HEK293 (cell line): Measurements from ENCODE around the gene B4GALNT3.

ENCODE experiments used
- BCL11A ChIP-seq: fragments of 450-650 bp; formaldehyde crosslinking; IDR thresholded peaks from 2 replicates; pipeline ENCODE4 v1.5.1; 2016; ENCODE audit warnings: low read depth, missing biosample characterization, missing genetic modification characterization
- BCL11B ChIP-seq: fragments of 450-650 bp; formaldehyde crosslinking; IDR thresholded peaks from 2 replicates; pipeline ENCODE4 v1.5.1; 2016; ENCODE audit warnings: low read depth, missing biosample characterization, missing genetic modification characterization
- FEZF1 ChIP-seq: fragments of 450-650 bp; formaldehyde crosslinking; IDR thresholded peaks from 2 replicates; pipeline ENCODE4 v1.5.1; 2016; ENCODE audit warnings: missing biosample characterization, missing genetic modification characterization
- HIC1 ChIP-seq: fragments of 450-650 bp; formaldehyde crosslinking; IDR thresholded peaks from 2 replicates; pipeline ENCODE4 v1.5.1; 2016; ENCODE audit warnings: missing biosample characterization, missing genetic modification characterization
- KLF1 ChIP-seq: fragments of 450-650 bp; formaldehyde crosslinking; IDR thresholded peaks from 2 replicates; pipeline ENCODE4 v1.5.1; 2016; ENCODE audit warnings: missing biosample characterization, missing genetic modification characterization
- KLF10 ChIP-seq: fragments of 450-650 bp; IDR thresholded peaks from 2 replicates; pipeline ENCODE4 v1.5.1; 2018; ENCODE audit warnings: missing biosample characterization, mild to moderate bottlenecking, missing genetic modification characterization
- KLF8 ChIP-seq: fragments of 450-650 bp; formaldehyde crosslinking; IDR thresholded peaks from 2 replicates; pipeline ENCODE4 v1.5.1; 2016; ENCODE audit warnings: missing biosample characterization, missing genetic modification characterization
- MYNN ChIP-seq: fragments of 450-650 bp; formaldehyde crosslinking; IDR thresholded peaks from 2 replicates; pipeline ENCODE4 v1.5.1; 2016; ENCODE audit warnings: missing biosample characterization, missing genetic modification characterization, borderline replicate concordance
- SP2 ChIP-seq: fragments of 450-650 bp; formaldehyde crosslinking; IDR thresholded peaks from 2 replicates; pipeline ENCODE4 v1.5.1; 2016; ENCODE audit warnings: missing biosample characterization, missing genetic modification characterization
- ZBTB7A ChIP-seq: fragments of 450-650 bp; formaldehyde crosslinking; IDR thresholded peaks from 2 replicates; pipeline ENCODE4 v1.5.1; 2016; ENCODE audit warnings: low read depth, missing biosample characterization, missing genetic modification characterization
- ZFP37 ChIP-seq: fragments of 450-650 bp; formaldehyde crosslinking; IDR thresholded peaks from 2 replicates; pipeline ENCODE4 v1.5.1; 2016; ENCODE audit warnings: missing biosample characterization, missing genetic modification characterization
- ZNF112 ChIP-seq: fragments of 450-650 bp; formaldehyde crosslinking; IDR thresholded peaks from 2 replicates; pipeline ENCODE4 v1.5.0; 2017; ENCODE audit warnings: missing biosample characterization, missing genetic modification characterization
- ZNF132 ChIP-seq: fragments of 450-650 bp; formaldehyde crosslinking; IDR thresholded peaks from 2 replicates; pipeline ENCODE4 v1.5.1; 2017; ENCODE audit warnings: missing biosample characterization, missing genetic modification characterization, borderline replicate concordance
- ZNF133 ChIP-seq: fragments of 450-650 bp; formaldehyde crosslinking; IDR thresholded peaks from 2 replicates; pipeline ENCODE4 v1.5.1; 2016; ENCODE audit warnings: missing biosample characterization, missing genetic modification characterization
- ZNF174 ChIP-seq: fragments of 450-650 bp; formaldehyde crosslinking; IDR thresholded peaks from 2 replicates; pipeline ENCODE4 v1.5.0; 2017; ENCODE audit warnings: missing biosample characterization, mild to moderate bottlenecking, missing genetic modification characterization
- ZNF221 ChIP-seq: fragments of 450-650 bp; formaldehyde crosslinking; IDR thresholded peaks from 2 replicates; pipeline ENCODE4 v1.5.1; 2017; ENCODE audit warnings: missing biosample characterization, missing genetic modification characterization, borderline replicate concordance
- ZNF266 ChIP-seq: fragments of 450-650 bp; formaldehyde crosslinking; IDR thresholded peaks from 2 replicates; pipeline ENCODE4 v1.5.1; 2016; ENCODE audit warnings: missing biosample characterization, missing genetic modification characterization, low read depth
- ZNF416 ChIP-seq: fragments of 450-650 bp; formaldehyde crosslinking; IDR thresholded peaks from 2 replicates; pipeline ENCODE4 v1.5.1; 2016; ENCODE audit warnings: missing biosample characterization, missing genetic modification characterization
- ZNF473 ChIP-seq: fragments of 450-650 bp; formaldehyde crosslinking; IDR thresholded peaks from 2 replicates; pipeline ENCODE4 v1.5.1; 2017; ENCODE audit warnings: missing biosample characterization, missing genetic modification characterization
- ZNF510 ChIP-seq: fragments of 450-650 bp; formaldehyde crosslinking; IDR thresholded peaks from 2 replicates; pipeline ENCODE4 v1.5.1; 2018; ENCODE audit warnings: mild to moderate bottlenecking, missing genetic modification characterization, missing biosample characterization; ENCODE audit not compliant: insufficient replicate concordance
- ZNF548 ChIP-seq: fragments of 450-650 bp; formaldehyde crosslinking; IDR thresholded peaks from 2 replicates; pipeline ENCODE4 v1.5.1; 2016; ENCODE audit warnings: missing biosample characterization, missing genetic modification characterization
- ZNF585B ChIP-seq: fragments of 450-650 bp; formaldehyde crosslinking; IDR thresholded peaks from 2 replicates; pipeline ENCODE4 v1.5.1; 2016; ENCODE audit warnings: missing biosample characterization, missing genetic modification characterization
- ZNF600 ChIP-seq: fragments of 450-650 bp; formaldehyde crosslinking; IDR thresholded peaks from 2 replicates; pipeline ENCODE4 v1.5.1; 2016; ENCODE audit warnings: missing biosample characterization, missing genetic modification characterization
- ZNF704 ChIP-seq: fragments of 450-650 bp; formaldehyde crosslinking; IDR thresholded peaks from 2 replicates; pipeline ENCODE4 v1.5.1; 2016; ENCODE audit warnings: missing biosample characterization, missing genetic modification characterization
- ZNF768 ChIP-seq: fragments of 450-650 bp; formaldehyde crosslinking; IDR thresholded peaks from 2 replicates; pipeline ENCODE4 v1.5.1; 2018; ENCODE audit warnings: missing biosample characterization, mild to moderate bottlenecking, missing genetic modification characterization
- ZNF777 ChIP-seq: fragments of 450-650 bp; formaldehyde crosslinking; IDR thresholded peaks from 2 replicates; pipeline ENCODE4 v1.5.1; 2017; ENCODE audit warnings: missing biosample characterization, missing genetic modification characterization, borderline replicate concordance
- TF ChIP-seq, protein P1 (sequence below): fragments of 450-650 bp; formaldehyde crosslinking; IDR thresholded peaks from 2 replicates; pipeline ENCODE4 v1.5.1; 2016; ENCODE audit warnings: missing biosample characterization, missing genetic modification characterization
- TF ChIP-seq, protein P2 (sequence below): fragments of 450-650 bp; formaldehyde crosslinking; IDR thresholded peaks from 2 replicates; pipeline ENCODE4; 2016; ENCODE audit warnings: missing biosample characterization, missing genetic modification characterization
- TF ChIP-seq, protein P3 (sequence below): fragments of 450-650 bp; formaldehyde crosslinking; IDR thresholded peaks from 2 replicates; pipeline ENCODE4 v1.5.1; 2016; ENCODE audit warnings: missing biosample characterization, missing genetic modification characterization
- TF ChIP-seq, protein P4 (sequence below): fragments of 450-650 bp; formaldehyde crosslinking; IDR thresholded peaks from 2 replicates; pipeline ENCODE4 v1.5.1; 2016; ENCODE audit warnings: missing biosample characterization, missing genetic modification characterization, borderline replicate concordance

The B4GALNT3 gene

GRCh38 chr12:569803-570434, 110.2 kb downstream of the B4GALNT3 start (continued):
- peak; percentile 84 for TF ChIP-seq KLF10
- TF ChIP-seq ZNF221 (tag by site-specific recombination) = no peak
- peak; percentile 55; the same call in 1 of the 2 replicates for TF ChIP-seq ZFP37 (tag by site-specific recombination)
- TF ChIP-seq KLF8 (tag by site-specific recombination) = peak; percentile 74
- no peak for TF ChIP-seq ZNF416 (tag by site-specific recombination)
- TF ChIP-seq ZNF174 (tag by site-specific recombination) = no peak
- no peak for TF ChIP-seq MYNN
- no peak for TF ChIP-seq ZNF585B
- TF ChIP-seq, protein P1, sequence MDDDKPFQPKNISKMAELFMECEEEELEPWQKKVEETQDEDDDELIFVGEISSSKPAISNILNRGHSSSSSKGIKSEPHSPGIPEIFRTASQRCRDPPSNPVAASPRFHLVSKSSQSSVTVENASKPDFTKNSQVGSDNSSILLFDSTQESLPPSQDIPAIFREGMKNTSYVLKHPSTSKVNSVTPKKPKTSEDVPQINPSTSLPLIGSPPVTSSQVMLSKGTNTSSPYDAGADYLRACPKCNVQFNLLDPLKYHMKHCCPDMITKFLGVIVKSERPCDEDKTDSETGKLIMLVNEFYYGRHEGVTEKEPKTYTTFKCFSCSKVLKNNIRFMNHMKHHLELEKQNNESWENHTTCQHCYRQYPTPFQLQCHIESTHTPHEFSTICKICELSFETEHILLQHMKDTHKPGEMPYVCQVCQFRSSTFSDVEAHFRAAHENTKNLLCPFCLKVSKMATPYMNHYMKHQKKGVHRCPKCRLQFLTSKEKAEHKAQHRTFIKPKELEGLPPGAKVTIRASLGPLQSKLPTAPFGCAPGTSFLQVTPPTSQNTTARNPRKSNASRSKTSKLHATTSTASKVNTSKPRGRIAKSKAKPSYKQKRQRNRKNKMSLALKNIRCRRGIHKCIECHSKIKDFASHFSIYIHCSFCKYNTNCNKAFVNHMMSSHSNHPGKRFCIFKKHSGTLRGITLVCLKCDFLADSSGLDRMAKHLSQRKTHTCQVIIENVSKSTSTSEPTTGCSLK = no peak
- TF ChIP-seq, protein P2, sequence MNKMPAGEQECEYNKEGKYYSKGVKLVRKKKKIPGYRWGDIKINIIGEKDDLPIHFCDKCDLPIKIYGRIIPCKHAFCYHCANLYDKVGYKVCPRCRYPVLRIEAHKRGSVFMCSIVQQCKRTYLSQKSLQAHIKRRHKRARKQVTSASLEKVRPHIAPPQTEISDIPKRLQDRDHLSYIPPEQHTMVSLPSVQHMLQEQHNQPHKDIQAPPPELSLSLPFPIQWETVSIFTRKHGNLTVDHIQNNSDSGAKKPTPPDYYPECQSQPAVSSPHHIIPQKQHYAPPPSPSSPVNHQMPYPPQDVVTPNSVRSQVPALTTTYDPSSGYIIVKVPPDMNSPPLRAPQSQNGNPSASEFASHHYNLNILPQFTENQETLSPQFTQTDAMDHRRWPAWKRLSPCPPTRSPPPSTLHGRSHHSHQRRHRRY = no peak
- no peak for TF ChIP-seq ZNF133
- 0 out of 2 replicates have a peak, but pooled peaks have one; percentile 27 for TF ChIP-seq BCL11B (tag by site-specific recombination)
- TF ChIP-seq, protein P3, sequence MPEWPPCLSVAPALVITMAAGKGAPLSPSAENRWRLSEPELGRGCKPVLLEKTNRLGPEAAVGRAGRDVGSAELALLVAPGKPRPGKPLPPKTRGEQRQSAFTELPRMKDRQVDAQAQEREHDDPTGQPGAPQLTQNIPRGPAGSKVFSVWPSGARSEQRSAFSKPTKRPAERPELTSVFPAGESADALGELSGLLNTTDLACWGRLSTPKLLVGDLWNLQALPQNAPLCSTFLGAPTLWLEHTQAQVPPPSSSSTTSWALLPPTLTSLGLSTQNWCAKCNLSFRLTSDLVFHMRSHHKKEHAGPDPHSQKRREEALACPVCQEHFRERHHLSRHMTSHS (tag by site-specific recombination) = no peak
- TF ChIP-seq BCL11A (tag by site-specific recombination) = no peak
- no peak for TF ChIP-seq ZNF704 (tag by site-specific recombination)
- no peak for TF ChIP-seq FEZF1
- no peak for TF ChIP-seq ZNF473
- no peak for TF ChIP-seq ZNF768 (tag by site-specific recombination)
- no peak for TF ChIP-seq ZNF600 (tag by site-specific recombination)
- TF ChIP-seq SP2 (tag by site-specific recombination) = peak; percentile 74
- TF ChIP-seq ZNF112 (tag by site-specific recombination) = no peak
- no peak for TF ChIP-seq ZNF132
- TF ChIP-seq HIC1 = no peak
- no peak for TF ChIP-seq ZNF548 (tag by site-specific recombination)
- no peak for TF ChIP-seq ZNF266 (tag by site-specific recombination)
- TF ChIP-seq KLF1 (tag by site-specific recombination) = peak; percentile 86
- TF ChIP-seq, protein P4, sequence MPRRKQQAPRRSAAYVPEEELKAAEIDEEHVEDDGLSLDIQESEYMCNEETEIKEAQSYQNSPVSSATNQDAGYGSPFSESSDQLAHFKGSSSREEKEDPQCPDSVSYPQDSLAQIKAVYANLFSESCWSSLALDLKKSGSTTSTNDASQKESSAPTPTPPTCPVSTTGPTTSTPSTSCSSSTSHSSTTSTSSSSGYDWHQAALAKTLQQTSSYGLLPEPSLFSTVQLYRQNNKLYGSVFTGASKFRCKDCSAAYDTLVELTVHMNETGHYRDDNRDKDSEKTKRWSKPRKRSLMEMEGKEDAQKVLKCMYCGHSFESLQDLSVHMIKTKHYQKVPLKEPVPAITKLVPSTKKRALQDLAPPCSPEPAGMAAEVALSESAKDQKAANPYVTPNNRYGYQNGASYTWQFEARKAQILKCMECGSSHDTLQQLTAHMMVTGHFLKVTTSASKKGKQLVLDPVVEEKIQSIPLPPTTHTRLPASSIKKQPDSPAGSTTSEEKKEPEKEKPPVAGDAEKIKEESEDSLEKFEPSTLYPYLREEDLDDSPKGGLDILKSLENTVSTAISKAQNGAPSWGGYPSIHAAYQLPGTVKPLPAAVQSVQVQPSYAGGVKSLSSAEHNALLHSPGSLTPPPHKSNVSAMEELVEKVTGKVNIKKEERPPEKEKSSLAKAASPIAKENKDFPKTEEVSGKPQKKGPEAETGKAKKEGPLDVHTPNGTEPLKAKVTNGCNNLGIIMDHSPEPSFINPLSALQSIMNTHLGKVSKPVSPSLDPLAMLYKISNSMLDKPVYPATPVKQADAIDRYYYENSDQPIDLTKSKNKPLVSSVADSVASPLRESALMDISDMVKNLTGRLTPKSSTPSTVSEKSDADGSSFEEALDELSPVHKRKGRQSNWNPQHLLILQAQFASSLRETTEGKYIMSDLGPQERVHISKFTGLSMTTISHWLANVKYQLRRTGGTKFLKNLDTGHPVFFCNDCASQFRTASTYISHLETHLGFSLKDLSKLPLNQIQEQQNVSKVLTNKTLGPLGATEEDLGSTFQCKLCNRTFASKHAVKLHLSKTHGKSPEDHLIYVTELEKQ (tag by site-specific recombination) = 0 out of 2 replicates have a peak, but pooled peaks have one; percentile 45
- TF ChIP-seq ZNF510 (tag by site-specific recombination) = no peak
- peak; percentile 92 for TF ChIP-seq ZBTB7A
- peak; percentile 92 for TF ChIP-seq ZNF777 (tag by site-specific recombination)
